K562 (cell line): ENCODE results near the gene UFSP1. TPM values are rescaled to one million over a fixed set of nuclear protein-coding genes. Genes with fewer than 3 reads are reported as not detected.
A peak's percentile ranks its signal among the peaks of the same experiment; 100 is the strongest.

ENCODE experiments used
- ARID3A ChIP-seq: IDR thresholded peaks from 2 replicates; pipeline ENCODE4 v1.6.1; 2012; ENCODE audit warnings: low read depth, low read length, improper control_type of control experiment, borderline replicate concordance
- CC2D1A ChIP-seq: fragments of 450-650 bp; IDR thresholded peaks from 2 replicates; pipeline ENCODE4 v1.6.1; 2017; ENCODE audit warnings: mild to moderate bottlenecking
- CCAR2 ChIP-seq: fragments of 200-400 bp; formaldehyde crosslinking; IDR thresholded peaks from 2 replicates; pipeline ENCODE4 v1.6.1; 2017; ENCODE audit warnings: mild to moderate bottlenecking, low read depth, low read length
- ELK3 ChIP-seq: fragments of 450-650 bp; formaldehyde crosslinking; IDR thresholded peaks from 2 replicates; pipeline ENCODE4 v1.4.0; 2020; ENCODE audit warnings: mild to moderate bottlenecking
- ERF ChIP-seq: fragments of 450-650 bp; formaldehyde crosslinking; IDR thresholded peaks from 2 replicates; pipeline ENCODE4 v1.4.0; 2020; ENCODE audit warnings: mild to moderate bottlenecking, mixed read lengths
- HMGXB4 ChIP-seq: sonication (generic); formaldehyde crosslinking; IDR thresholded peaks from 2 replicates; pipeline ENCODE4 v1.8.1; 2023; ENCODE audit warnings: mild to moderate bottlenecking, missing genetic modification reagents
- KDM1A ChIP-seq, 2 experiments: fragments of 450-650 bp; IDR thresholded peaks; 2 replicates each; pipeline ENCODE4 v1.6.1; 2016; ENCODE audit warnings: mild to moderate bottlenecking in 2 of 2
- PHF21A ChIP-seq: fragments of 450-650 bp; IDR thresholded peaks from 2 replicates; pipeline ENCODE4 v1.6.1; 2017; ENCODE audit warnings: low read depth, borderline replicate concordance
- POLR2G ChIP-seq: fragments of 200-400 bp; formaldehyde crosslinking; IDR thresholded peaks from 2 replicates; pipeline ENCODE4 v1.6.1; 2017; ENCODE audit warnings: low read depth, mild to moderate bottlenecking, antibody characterized with exemption, low read length, moderate library complexity
- SAFB ChIP-seq: fragments of 200-400 bp; formaldehyde crosslinking; IDR thresholded peaks from 2 replicates; pipeline ENCODE4 v1.6.1; 2017; ENCODE audit warnings: low read depth, low read length, borderline replicate concordance
- SAFB2 ChIP-seq: fragments of 200-400 bp; formaldehyde crosslinking; IDR thresholded peaks from 2 replicates; pipeline ENCODE4 v1.6.1; 2018; ENCODE audit warnings: borderline replicate concordance, low read length, low read depth, moderate library complexity; ENCODE audit not compliant: severe bottlenecking
- SIN3B ChIP-seq: fragments of 450-650 bp; IDR thresholded peaks from 2 replicates; pipeline ENCODE4 v1.6.1; 2017; ENCODE audit warnings: low read depth, mild to moderate bottlenecking, moderate library complexity
- TEAD2 ChIP-seq: fragments of 450-650 bp; IDR thresholded peaks from 2 replicates; pipeline ENCODE4 v1.6.1; 2016; ENCODE audit warnings: missing genetic modification characterization, control low read depth, missing compliant biosample characterization
- THRA ChIP-seq: fragments of 450-650 bp; IDR thresholded peaks from 2 replicates; pipeline ENCODE4 v1.6.1; 2017; ENCODE audit warnings: mild to moderate bottlenecking, moderate library complexity
- ZBTB43 ChIP-seq: sonication (generic); formaldehyde crosslinking; IDR thresholded peaks from 2 replicates; pipeline ENCODE4 v1.8.0; 2023; ENCODE audit warnings: mild to moderate bottlenecking, missing genetic modification reagents
- ZNF174 ChIP-seq: fragments of 250-450 bp; sonication (Bioruptor Pico); IDR thresholded peaks from 2 replicates; pipeline ENCODE4 v1.4.0; 2020; ENCODE audit warnings: mild to moderate bottlenecking
- ZNF224 ChIP-seq: sonication (generic); formaldehyde crosslinking; IDR thresholded peaks from 2 replicates; pipeline ENCODE4 v1.8.0; 2022; ENCODE audit warnings: mild to moderate bottlenecking, missing genetic modification reagents
- ZNF311 ChIP-seq: fragments of 250-450 bp; sonication (Bioruptor Pico); IDR thresholded peaks from 2 replicates; pipeline ENCODE4 v1.4.0; 2020; ENCODE audit warnings: mild to moderate bottlenecking, moderate library complexity
- ZNF395 ChIP-seq: fragments of 200-800 bp; sonication (Bioruptor generic); IDR thresholded peaks from 2 replicates; pipeline ENCODE4 v1.6.1; 2017; ENCODE audit warnings: missing genetic modification characterization, missing compliant biosample characterization
- polyA plus RNA-seq, 8 experiments: library from polyadenylated mRNA; depleted of rRNA in 4 of 8; stranded (reverse) in 5 of 8; unstranded in 3 of 8; fragments of >200 nt; fragmentation: Nextera tagmentation in 2 of 8; fragmentation: Illumina TruSeq in 1 of 8; extraction: Ambion mirVana in 2 of 8; extraction: Trizol in 1 of 8; gene quantifications; 2 replicates each; pipeline versions ENCODE4 v1.2.1 to v1.2.3, GENCODE V29; 2011 to 2014; ENCODE audit warnings: inconsistent platforms in 1 of 8, missing spikeins in 1 of 8
- total RNA-seq, 7 experiments: library from RNA; depleted of rRNA in 6 of 7; stranded (reverse); fragments of >200 nt in 6 of 7; fragmentation: Illumina TruSeq in 2 of 7; extraction: Trizol in 2 of 7; gene quantifications; 2 replicates each; pipeline versions ENCODE4 v1.2.1 to v1.2.3, GENCODE V29; 2011 to 2021; ENCODE audit warnings: low replicate concordance in 1 of 7

Gene UFSP1
- total and polyA plus RNA-seq, 9 of the 15 experiments (the other 6 are each of a cell fraction or from before 2014, with no cell fraction given): 0.50 to 18.8 (median 2.1) TPM

GRCh38 chr7:100894860-100895700 lies 5.6 kb upstream of the UFSP1 start (continued):
- TF ChIP-seq ZNF395 (CRISPR knock-in tag) (no peak), POLR2G (peak; percentile 41), CCAR2 (no peak), ZNF311 (CRISPR knock-in tag) (no peak), THRA (no peak), ELK3 (CRISPR knock-in tag) (no peak), SAFB2 (no peak), PHF21A (no peak), ZNF174 (CRISPR knock-in tag) (no peak), ZBTB43 (CRISPR knock-in tag) (no peak), ZNF224 (no peak), TEAD2 (tag) (no peak), ERF (CRISPR knock-in tag) (no peak), CC2D1A (peak; percentile 64), KDM1A (IDR thresholded peaks at IDR 0.05) (no peak), HMGXB4 (peak; percentile 85; the same call in 1 of the 2 replicates), SIN3B (no peak), SAFB (peak; percentile 83), ARID3A (no peak)
